Inferior parietal cortex (tissue), 1 donor: ENCODE results near the gene KHDRBS2.

Experiments
- DNase-seq: peaks from one replicate; pipeline ENCODE4 v3.0.0-alpha.2; 2016; ENCODE audit errors: extremely low spot score

KHDRBS2 gene

DNA sequence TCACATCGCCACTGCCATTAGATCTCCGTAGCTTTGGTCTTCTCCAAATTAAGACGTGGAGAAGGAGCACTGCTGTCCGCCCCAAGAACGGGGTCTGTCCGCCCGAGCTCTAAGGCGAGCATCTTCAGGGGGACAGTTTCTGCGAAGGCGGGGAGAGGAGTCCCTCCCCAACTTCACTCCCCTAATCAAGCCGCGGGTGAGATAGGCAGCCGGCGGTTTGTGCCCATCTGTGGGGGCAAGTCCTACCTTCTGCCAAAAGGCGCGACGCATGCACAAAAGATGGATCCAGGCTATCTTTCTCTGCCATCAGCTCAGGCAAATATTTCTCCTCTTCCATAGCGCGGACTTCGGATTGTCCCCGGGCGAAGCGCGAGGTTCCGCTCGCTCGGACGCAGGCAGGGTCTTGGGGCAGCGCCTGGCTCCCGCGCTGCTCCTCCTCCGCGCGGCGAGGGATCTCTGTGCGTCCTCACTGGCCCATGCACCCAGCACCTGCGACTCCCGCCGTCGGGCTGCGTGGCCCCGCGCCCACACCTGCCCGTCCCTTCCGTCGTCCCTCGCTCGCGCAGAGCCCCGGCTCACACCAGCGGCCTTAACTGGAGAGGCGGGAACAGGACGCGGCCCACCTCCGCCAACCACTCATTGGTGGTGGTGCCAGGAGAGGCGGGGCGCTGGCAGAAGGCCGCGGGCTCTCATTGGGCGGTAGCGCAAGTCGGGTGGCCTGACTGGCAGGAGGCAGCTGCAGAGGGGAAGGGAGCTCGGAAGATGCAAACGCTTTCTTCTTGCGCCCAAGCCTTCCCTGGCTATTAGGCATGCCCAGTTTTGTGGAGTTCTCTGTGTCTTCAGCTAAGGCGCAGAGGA, at the start of gene KHDRBS2:
KHDRBS2 (minus strand) TSS at position 614 of the 858 bp plus-strand sequence.
- peak; percentile 89 for DNase-seq

DNA sequence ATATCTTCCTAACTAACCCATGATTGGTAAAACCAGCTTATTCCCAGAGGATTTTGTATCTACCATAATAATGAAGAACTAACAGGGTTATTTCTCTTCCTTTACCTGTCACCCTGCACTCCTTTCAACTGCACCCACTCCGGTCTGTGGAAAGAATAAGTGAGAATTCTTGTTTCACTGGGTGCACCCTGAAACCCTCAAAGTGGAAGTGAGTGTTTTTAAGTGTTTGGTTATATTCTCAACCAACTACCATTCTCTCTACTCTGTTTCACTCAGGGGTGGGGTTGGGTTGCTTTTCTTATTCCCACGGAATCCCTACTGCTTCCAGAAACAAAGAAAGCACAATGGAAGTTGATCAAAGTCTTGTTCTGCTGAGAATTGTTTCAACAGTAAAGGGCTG, 42.6 kb upstream of the KHDRBS2 start:
- no peak for DNase-seq

- DNase-seq, result no peak
These were observed 38.8 kb upstream of the KHDRBS2 start for GRCh38 chr6:62324834-62325233.

GRCh38 chr6:62323818-62324431, 37.9 kb upstream of the KHDRBS2 start:
- no peak for DNase-seq

DNA sequence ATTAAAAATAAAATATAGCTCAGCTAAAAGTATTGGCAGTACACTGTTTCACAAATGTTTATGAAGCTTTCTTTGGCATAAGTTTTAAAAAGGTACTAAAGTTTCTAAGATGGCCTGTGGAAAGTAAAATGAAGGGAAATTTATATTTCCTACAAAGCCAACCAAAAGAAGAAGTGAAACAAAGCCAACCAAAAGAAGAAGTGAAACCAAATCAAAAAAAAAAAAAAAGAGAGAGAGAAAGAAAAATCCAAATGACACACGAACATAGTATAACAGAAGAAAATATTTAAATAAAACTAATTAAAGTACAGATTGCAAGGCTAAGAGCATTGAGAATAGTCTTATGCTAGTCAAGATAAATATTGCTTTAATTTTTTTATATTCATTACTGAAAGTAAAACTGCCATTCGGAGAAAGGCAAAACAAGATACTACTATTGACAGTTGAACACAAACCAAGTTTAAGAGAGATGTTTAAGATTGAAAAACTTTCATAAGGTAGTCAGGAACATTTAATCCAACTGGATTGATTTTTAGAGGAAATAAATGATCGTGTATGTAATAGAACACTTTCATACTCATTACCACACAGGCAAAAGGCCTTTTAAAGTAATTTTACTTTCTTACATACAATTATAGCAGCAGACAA, 12.8 kb upstream of the KHDRBS2 start:
- DNase-seq, result no peak

GRCh38 chr6:62296541-62296940, 10.5 kb upstream of the KHDRBS2 start:
- no peak for DNase-seq

DNA sequence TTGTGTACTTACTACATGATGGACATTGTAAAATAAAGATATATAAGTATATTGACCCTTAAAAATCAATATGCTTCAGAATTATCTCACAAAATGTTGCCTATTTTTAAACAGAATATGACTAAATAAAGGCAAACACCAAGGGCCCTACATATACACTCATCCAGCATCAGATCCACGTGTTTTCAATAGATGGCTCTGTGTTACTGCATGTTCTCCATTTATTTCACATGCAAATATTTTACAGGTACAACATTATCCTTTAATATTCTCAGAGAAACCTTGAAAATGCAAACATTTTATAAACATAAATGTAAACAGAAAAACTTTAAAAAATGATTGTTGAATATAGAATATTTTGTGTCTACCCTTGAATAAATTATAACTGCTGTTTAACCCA, 2.9 kb upstream of the KHDRBS2 start:
- no peak for DNase-seq

- DNase-seq, result no peak
These were observed 2.5 kb upstream of the KHDRBS2 start for GRCh38 chr6:62288562-62288961.

- no peak for DNase-seq
These were observed 432 bp upstream of the KHDRBS2 start for GRCh38 chr6:62286470-62286843.

GRCh38 chr6:62284725-62285124, 1.3 kb downstream of the KHDRBS2 start:
- no peak for DNase-seq

DNA sequence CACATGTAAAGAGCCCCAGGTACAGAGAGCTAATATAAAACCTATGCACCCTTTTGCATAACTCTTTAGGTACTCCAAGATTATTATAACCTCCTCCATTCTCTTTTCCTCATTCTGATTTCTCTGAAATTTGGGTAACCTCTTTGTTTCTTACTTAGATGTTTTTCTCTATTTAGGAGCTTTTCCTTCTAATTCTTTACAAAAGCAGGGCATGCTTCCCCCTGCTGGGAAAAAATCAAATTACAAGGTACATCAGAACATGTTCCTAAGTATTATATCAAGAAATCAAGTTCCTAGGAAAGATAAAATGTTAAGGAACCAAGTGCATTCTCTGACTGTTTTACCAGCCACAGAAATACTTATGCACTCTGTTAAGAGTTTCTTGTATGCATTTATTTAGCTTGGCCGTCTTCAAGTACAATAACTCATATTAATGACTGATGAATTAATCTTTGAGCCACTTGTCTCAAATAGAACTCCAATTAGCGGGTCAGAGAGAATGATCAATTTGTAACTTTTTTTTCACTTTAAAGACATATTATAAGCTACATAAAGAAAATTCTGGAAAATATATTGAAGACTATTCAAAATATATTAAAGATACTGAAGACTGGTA, 2.1 kb downstream of the KHDRBS2 start:
- peak; percentile 91 for DNase-seq

DNA sequence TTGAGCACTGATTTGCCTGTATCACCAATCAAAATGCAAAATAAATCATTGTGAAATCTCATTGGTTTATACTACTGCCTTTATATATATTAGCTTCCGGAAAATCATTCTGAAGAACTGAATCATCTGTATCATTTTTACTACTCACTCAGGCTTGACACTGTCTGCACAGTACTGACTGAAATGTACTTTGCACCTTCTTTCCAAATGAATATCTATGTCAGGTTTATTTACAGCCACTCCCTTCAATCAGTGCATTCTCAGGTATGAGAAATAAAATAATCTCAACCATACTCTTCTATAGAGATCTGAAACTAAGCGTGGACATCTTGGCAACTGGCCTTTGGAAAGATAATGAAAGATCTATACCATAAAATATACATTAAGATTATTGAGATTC, 2.7 kb downstream of the KHDRBS2 start:
- DNase-seq, result no peak

- DNase-seq, result no peak
These were observed 5.9 kb downstream of the KHDRBS2 start for GRCh38 chr6:62280099-62280498.

DNA sequence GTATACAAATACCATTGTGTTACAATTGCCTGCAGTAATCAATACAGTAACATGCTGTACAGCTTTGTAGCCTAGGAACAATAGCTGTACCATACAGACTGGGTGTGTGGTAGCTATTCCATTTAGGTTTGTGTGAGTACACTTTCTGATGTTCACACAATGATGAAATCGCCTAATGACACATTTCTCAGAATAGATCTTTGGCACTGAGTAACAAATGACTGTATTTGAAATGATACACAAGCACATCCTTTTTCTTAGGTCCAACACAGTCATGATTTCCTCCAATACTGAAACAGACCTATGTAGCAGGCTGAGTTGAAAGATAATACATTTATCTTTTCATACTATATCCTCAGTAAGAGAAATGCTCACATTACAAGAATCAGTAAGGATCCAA, 13.9 kb downstream of the KHDRBS2 start:
- no peak for DNase-seq

GRCh38 chr6:62265906-62266525, 20.0 kb downstream of the KHDRBS2 start:
- DNase-seq, result no peak

- DNase-seq, result no peak
These were observed 23.7 kb downstream of the KHDRBS2 start for GRCh38 chr6:62262283-62262682.

DNA sequence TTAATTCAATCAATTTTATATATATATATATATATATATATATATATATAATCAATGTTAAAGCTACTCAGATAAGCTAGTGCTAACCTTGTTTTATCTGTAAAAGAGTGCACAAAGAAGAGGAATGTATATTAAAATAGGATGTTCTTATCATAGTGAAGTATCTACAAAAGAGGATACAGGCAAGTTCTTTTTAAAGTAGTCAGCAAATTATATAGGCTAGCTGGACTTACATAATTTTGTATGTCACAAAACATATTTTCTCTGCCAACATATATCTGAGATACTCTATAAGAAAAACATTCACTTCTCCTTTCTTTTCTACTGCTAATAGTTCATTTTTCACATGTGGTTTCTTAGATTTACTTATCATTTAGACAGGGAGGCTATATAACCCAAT, 39.9 kb downstream of the KHDRBS2 start:
- no peak for DNase-seq

GRCh38 chr6:62236784-62237183, 49.2 kb downstream of the KHDRBS2 start:
- DNase-seq, result no peak

GRCh38 chr6:62229231-62229630, 56.8 kb downstream of the KHDRBS2 start:
- no peak for DNase-seq

- DNase-seq, result no peak
These were observed 68.2 kb downstream of the KHDRBS2 start for GRCh38 chr6:62217866-62218265.

DNA sequence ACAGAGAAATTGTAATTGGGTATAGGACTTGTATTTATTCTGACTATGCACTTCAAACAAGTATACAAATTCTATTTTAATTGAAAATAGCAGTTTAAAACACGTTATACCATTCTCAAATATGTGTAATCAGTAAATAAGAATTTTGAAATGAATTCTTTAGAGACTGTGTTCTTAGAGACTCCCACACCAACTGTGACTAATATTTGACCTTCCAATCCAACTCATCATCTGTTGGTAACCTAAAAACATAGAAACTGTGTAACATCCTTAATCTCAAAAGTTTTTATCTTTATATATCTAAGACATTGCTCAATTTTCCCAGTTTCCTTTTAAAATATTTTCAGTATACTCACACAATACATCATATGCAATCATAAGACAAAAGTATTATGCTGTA, 83.9 kb downstream of the KHDRBS2 start:
- no peak for DNase-seq

DNA sequence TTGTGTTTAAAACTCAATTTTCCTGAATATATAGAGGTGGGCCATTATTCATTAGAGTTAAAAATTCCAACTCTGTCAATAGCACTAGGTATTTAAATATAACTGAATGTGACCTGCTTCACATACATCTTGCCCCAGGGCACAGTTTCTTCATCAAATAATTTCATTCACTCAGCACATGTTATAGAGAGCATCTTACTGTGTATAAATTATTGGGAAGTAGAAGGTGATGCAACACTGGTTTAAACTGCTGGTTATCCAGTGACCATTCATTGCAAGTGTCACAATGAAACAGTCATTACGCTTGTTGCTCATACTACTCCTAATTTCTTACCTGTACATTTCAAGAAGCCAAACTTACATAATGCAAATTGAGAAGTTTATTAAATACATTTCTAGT, 93.4 kb downstream of the KHDRBS2 start:
- no peak for DNase-seq
